GM10266 (cell line): ENCODE results near the gene SLIT1.

Experiments
- DNase-seq: peaks from one replicate; pipeline ENCODE4 v3.0.0; 2012; ENCODE audit errors: extremely low spot score
- CTCF ChIP-seq: IDR thresholded peaks from 2 replicates; pipeline ENCODE4 v1.5.1; 2012; ENCODE audit warnings: mild to moderate bottlenecking, low read depth; ENCODE audit not compliant: control insufficient read depth, insufficient read depth; ENCODE audit errors: missing control alignments

The SLIT1 gene

DNA sequence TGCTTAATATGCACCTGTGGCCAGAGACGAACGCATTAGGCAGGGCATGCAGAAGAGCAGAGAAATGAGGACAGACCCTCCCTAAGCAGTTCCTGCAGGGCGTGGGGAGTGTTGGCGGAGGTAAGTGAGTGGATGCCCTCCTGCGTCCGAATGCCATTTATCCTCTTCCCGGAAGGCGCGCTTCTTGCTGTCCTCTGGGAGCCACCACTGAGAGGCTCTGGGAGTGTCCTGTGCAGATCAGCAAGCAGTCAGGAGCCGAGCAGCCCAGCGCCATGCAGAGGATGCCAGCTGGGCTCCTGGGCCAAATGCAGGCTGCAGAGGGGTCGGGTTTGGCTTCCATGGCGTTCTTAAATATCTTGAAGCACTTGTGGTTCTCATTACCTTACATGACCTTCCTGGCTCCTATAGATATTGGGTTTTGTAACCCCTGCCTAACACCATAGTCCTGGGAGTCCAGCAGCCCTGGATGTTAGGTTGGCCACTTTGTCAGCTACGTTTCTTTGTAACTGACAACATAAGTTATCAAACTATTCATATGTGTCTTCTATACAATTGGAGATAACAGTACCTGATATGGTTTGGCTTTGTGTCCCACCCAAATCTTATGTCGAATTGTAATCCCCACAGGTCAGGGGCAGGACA lies 30.0 kb upstream of the SLIT1 start:
- no peak for TF ChIP-seq CTCF
- DNase-seq, result no peak

DNA sequence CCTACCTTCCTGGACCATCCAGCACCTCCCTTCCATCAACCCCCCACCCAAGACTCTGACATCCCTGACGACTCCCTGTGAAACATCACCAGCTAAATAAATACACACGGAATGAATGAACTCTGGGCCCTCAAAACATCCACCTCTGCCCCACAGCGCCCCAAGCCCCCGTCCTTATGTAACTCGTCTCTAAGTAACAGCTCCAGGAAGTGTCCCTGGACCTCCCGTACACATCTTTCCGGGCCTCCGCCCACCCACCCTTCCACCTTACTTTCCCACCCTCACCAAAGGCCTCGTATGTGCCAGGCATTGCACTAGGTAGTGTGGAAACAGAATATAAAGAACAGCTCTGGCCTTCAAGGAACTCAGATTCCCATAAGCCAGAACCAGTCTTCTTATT lies 27.7 kb upstream of the SLIT1 start:
- DNase-seq, result no peak
- TF ChIP-seq CTCF, result no peak

- TF ChIP-seq CTCF, result no peak
- DNase-seq, result no peak
Observed at GRCh38 chr10:97211229-97211628, 25.5 kb upstream of the SLIT1 start.

GRCh38 chr10:97210543-97210960 lies 24.8 kb upstream of the SLIT1 start:
- DNase-seq, result peak; percentile 62
- TF ChIP-seq CTCF, result peak; percentile 95

- no peak for DNase-seq
- no peak for TF ChIP-seq CTCF
Observed at GRCh38 chr10:97207756-97208346, 22.1 kb upstream of the SLIT1 start.

DNA sequence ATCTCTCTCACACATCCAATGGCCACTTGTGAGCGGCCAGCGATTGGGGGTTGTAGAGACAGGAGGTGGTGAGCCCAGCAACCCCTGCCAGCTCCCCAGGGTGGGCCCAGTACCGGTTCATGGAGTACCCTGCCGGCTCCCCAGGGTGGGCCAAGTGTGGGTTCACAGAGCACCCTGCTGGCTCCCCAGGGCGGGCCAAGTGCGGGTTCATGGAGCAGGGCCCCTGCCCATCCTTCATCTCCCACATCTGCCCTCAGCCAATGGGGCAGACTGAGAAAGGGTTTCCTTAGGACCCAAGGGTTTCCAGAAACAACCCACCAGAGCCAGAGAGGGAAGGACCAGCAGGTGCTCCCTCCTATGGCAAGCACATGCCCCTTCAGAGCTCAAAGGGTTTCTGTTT lies 21.4 kb upstream of the SLIT1 start:
- no peak for DNase-seq
- no peak for TF ChIP-seq CTCF
